NB4 (cell line): ENCODE measurements around the gene BRD7.

Source experiments
- POLR2A ChIP-seq: IDR thresholded peaks from 2 replicates; pipeline ENCODE4 v1.6.1; 2011; ENCODE audit warnings: mild to moderate bottlenecking; ENCODE audit not compliant: insufficient read length; ENCODE audit errors: extremely low read depth
- TF ChIP-seq, protein P1 (sequence below): IDR thresholded peaks from one replicate; pipeline ENCODE4 v1.5.1; 2012; ENCODE audit warnings: low read depth, low read length

GRCh38 chr16:50305441-50306061, 63.2 kb downstream of the BRD7 start:
- TF ChIP-seq, protein P1, sequence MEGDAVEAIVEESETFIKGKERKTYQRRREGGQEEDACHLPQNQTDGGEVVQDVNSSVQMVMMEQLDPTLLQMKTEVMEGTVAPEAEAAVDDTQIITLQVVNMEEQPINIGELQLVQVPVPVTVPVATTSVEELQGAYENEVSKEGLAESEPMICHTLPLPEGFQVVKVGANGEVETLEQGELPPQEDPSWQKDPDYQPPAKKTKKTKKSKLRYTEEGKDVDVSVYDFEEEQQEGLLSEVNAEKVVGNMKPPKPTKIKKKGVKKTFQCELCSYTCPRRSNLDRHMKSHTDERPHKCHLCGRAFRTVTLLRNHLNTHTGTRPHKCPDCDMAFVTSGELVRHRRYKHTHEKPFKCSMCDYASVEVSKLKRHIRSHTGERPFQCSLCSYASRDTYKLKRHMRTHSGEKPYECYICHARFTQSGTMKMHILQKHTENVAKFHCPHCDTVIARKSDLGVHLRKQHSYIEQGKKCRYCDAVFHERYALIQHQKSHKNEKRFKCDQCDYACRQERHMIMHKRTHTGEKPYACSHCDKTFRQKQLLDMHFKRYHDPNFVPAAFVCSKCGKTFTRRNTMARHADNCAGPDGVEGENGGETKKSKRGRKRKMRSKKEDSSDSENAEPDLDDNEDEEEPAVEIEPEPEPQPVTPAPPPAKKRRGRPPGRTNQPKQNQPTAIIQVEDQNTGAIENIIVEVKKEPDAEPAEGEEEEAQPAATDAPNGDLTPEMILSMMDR = no peak
- no peak for TF ChIP-seq POLR2A
